ENCODE measurements around the gene PRCC.

- TF ChIP-seq POLR2AphosphoS5 (IDR thresholded peaks at IDR 0.05): peak in 1 of 2 donors; percentile 45
- TF ChIP-seq EP300 (IDR thresholded peaks at IDR 0.05): no peak
- TF ChIP-seq, protein P1, sequence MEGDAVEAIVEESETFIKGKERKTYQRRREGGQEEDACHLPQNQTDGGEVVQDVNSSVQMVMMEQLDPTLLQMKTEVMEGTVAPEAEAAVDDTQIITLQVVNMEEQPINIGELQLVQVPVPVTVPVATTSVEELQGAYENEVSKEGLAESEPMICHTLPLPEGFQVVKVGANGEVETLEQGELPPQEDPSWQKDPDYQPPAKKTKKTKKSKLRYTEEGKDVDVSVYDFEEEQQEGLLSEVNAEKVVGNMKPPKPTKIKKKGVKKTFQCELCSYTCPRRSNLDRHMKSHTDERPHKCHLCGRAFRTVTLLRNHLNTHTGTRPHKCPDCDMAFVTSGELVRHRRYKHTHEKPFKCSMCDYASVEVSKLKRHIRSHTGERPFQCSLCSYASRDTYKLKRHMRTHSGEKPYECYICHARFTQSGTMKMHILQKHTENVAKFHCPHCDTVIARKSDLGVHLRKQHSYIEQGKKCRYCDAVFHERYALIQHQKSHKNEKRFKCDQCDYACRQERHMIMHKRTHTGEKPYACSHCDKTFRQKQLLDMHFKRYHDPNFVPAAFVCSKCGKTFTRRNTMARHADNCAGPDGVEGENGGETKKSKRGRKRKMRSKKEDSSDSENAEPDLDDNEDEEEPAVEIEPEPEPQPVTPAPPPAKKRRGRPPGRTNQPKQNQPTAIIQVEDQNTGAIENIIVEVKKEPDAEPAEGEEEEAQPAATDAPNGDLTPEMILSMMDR (IDR thresholded peaks at IDR 0.05): peak; percentile 49 to 72 (median 49)
- no peak for TF ChIP-seq POLR2A (IDR thresholded peaks at IDR 0.05; ENCODE audit: low read depth)
Measured at GRCh38 chr1:156813750-156814570, 46.6 kb downstream of the PRCC start.

Data from esophagus muscularis mucosa (tissue), 4 donors.